HG02610 (cell line): Measurements from ENCODE around the gene SVOPL.
"Not testable (repeated sequence)": the region's sequence is repeated elsewhere in the genome, so short reads cannot be mapped to it uniquely, and the experiment has no call there.

Experiments used
- ATAC-seq: cut with Tn5 transposase; IDR thresholded peaks from one replicate; pipeline ENCODE4 v1.9.1; 2021; ENCODE audit warnings: mild to moderate bottlenecking, moderate library complexity; ENCODE audit not compliant: unreplicated experiment

SVOPL gene, protein sequence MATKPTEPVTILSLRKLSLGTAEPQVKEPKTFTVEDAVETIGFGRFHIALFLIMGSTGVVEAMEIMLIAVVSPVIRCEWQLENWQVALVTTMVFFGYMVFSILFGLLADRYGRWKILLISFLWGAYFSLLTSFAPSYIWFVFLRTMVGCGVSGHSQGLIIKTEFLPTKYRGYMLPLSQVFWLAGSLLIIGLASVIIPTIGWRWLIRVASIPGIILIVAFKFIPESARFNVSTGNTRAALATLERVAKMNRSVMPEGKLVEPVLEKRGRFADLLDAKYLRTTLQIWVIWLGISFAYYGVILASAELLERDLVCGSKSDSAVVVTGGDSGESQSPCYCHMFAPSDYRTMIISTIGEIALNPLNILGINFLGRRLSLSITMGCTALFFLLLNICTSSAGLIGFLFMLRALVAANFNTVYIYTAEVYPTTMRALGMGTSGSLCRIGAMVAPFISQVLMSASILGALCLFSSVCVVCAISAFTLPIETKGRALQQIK

DNA sequence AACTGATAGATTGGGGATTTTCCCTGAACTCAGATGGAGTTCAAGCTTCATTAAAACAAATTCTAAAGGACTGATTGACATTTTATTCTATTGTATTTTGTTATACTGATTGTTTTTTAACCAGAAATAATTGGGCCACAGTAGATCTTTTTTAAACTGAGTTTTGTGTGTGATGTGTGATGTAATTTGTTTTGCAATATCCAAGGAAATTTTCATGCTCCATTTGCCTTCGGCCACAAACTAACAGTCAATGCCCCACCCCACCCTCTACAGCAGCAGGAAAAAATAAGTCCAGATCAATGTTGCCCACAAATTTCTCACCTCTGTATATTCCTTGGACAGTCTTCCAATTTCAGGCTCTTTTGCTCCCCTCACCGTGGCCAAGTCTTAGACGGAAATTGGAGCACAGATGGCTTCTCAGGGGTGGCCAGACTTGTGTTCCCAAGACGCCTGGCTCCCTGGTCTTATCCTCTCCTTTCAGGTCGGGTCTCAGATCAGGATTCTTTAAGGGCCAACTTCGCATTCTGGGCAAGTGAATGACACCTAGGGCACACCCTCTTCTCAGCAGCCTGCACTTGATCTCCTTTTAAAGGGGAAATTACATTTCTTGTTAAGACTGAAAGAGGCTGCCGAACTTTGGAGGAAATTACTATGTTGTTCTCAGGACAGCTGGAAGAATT, at the start of gene SVOPL:
Gene SVOPL, minus strand, starts transcription at position 506 of the 680 bp plus-strand sequence. CDS start 22,317 bp downstream, outside the sequence.
- no peak for ATAC-seq

DNA sequence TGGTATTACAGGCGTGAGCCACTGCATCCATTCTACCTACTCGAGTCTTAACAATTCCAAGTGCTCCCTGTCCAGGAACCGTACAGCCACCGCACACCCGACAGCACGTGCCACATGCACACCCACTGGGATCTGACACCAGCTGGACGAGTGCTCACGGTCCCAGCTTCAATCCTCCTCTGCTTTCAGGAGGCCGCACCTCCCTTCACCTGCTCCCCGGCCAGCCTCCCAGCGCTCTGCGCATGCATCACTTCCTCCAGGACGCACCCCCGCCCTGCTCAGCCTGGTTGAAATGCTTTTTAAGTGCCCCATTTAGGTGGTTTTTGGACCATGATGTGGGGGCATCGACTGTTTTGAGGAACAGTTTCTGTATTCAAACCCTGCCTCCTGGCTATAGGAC, 49.3 kb upstream of the SVOPL start:
- ATAC-seq: no peak

DNA sequence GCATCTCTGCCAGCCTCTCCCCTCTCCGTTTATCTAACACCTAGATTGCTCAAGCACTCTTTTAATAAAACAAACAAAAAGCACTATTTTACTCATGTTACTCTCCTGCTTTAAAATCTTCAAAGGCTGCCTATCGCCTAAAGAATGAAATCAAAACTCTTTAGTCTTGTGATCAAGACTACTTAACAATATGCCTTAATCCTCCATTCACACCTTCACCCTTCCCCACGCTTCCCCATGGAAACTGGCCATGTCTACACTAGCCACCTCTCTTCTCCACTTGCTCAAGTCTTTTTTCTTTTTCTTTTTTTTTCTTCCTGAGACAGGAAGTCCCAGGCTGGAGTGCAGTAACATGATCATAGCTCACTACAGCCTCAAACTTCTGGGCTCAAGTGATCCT, 48.8 kb upstream of the SVOPL start:
- no peak for ATAC-seq

DNA sequence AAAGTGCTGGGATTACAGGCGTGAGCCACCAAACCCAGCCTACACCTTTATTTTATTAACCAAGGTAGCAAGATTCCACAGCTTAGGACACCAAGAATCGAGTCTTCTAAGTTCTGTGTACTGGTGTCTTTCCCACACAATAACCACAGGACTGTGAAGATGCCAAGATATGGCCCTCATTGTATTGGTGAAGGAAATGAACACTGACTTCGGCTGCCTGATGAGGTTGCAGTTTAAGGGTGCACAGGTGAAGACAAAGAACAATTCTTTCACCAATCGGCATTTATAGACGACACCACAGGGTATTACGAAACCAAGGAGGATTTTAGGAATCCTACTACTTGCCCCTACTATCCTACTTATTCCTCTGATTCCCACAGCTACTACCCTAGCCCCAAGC, 47.5 kb upstream of the SVOPL start:
- no peak for ATAC-seq

DNA sequence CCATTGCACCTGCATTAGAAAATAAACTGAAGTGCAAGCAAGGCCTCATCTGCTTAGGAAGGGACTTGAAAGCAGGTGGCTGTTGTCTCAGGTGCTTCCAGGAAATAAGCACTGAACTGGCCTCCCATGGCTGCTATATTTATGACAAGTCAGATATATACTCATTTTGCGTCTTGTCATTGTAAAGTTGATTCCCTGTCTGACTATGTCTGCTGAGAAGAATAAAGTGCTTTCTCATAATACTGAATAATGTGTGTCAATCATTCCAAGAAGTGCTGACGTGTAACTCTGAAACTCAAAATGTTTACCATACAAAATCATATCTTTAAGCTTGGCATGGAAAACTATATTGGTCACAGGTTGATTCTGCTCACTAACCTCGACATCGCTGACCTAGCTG, 44.9 kb upstream of the SVOPL start:
- ATAC-seq: no peak

DNA sequence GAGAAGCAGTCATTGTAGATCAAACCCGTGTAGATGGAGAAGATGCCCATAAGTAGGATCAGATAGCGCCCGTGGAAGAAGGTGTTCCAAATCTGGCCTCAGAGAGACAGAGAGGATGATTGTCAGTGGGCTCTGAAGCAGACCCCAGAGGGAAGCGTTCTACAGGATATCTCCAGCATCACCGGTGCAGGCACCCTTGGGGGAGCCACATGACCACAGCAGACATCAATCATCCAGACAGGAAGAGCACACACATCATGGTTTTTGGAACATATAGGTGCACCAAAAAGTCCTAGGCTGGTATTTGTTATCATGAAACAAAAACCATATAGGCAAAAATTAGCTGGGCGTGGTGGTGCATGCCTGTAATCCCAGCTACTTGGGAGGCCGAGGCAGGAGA, 44.0 kb upstream of the SVOPL start:
- ATAC-seq: no peak

DNA sequence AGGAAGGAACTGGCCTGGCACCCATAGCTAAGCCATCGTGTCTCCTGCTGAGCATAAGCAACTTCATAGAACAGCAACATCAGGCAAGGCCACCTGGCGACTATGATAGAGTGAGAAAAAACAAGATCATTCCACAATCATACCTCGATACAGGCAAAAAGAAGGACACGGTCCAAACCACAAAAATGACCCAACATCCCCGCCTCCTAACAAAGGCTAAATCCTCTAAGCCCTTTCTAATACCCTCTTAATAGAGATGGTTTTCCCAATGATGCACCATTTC, 40.2 kb upstream of the SVOPL start:
- ATAC-seq: no peak

DNA sequence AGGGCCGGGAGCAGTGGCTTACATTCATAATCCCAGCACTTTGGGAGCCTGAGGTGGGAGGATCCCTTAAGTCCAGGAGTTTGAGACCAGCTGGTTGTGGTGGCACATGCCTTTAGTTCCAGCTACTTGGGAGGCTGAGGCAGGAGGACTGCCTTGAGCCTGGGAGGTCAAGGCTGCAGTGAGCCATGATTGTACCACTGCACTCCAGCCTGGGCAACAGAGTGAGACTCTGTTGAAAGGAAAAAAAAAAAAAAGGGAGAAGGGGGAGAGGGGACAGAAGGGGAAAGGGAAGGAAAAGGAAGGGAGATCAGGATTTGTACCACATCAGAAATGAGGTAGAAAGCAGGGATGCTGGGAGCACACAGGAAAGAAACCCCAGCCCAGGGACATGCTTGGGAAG, 38.7 kb upstream of the SVOPL start:
- no peak for ATAC-seq

DNA sequence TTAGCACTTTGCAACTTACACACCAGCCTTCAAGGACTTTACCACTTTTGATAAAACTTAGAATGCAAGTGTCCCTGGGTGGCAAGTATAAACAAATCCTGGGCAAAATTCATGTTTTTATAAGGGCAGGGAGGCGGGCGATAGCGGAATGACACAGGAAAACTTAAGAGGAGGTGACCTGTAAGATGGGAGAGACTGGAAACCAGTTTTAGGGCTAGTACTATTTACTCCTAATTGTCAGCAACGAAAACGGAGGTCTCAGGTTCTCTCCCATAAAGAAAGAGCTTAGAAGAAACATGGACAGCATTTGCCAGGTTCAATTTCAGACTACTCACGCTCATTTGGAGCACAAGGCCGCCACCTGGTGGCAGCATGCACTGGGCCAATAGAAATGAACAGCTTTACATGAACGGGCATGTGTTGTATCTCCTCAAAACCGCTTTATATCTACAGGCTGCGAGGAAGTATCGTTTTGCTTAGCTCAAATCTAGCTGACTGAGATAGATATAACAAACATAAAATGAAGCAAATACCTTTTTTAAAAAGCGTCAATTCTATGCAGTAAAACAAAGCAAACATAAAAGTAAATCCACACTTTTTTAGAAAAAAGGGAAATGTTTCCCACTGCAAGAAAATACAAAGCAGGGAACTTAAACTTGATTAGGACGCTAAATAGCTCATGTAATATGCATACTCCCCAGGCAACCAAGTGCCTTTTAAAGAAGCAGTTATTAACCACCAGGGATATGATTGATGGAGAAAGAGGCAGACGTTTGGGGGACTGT, 37.6 kb upstream of the SVOPL start:
- peak; percentile 92 for ATAC-seq

DNA sequence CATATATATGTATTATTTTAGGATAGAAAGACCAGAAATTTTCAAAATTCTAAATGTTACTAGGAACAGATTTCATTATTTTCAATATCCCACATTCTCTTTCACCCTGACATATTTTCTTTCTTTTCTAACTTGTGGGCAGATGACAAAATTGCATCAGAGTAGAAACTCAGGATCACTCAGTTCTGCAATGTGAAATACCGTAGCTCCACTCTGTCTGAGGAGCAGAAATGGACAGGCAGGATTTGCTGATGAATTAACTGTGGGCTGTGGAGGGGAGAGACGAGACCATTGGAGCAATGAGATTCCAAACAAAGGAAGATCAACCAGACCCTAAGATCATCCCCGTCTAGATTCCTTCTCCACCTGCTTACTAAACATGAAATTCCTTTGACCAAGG, 37.0 kb upstream of the SVOPL start:
- no peak for ATAC-seq

DNA sequence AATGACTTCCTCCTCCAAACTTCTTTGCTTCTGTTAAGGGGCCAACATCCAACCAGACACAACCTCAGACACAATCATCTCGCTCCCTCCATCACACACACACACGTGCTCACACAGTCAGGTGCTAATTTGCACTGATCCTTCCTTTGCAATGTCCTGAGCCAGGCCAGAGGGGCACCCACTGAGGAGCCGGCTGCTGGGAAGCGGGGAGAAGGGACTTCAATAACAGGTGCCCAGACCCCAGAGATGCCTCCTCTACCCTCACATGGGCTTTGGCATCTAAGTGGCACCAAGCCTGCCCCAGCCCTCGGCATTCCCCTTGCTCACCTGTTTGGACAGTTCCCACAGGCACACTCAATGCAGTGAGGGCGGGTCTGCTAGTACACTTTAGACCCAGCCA, 34.2 kb upstream of the SVOPL start:
- ATAC-seq: no peak

DNA sequence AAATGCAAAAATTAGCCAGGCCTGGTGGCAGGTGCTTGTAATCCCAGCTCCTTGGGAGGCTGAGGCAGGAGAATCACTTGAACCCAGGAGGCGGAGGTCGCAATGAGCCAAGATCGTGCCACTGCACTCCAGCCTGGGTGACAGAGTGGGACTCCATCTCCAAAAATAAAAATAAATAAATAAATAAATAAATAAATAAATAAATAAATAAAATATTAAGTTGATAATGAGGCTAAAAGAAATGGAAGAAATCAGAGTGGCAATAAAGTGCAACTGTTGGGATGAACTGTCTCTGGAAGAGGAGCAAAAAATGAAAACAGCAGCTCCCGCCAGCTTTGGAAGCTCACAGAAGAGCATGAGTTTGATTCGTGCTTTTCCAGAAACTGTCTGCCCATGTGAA, 30.6 kb upstream of the SVOPL start:
- ATAC-seq: not testable (repeated sequence)

DNA sequence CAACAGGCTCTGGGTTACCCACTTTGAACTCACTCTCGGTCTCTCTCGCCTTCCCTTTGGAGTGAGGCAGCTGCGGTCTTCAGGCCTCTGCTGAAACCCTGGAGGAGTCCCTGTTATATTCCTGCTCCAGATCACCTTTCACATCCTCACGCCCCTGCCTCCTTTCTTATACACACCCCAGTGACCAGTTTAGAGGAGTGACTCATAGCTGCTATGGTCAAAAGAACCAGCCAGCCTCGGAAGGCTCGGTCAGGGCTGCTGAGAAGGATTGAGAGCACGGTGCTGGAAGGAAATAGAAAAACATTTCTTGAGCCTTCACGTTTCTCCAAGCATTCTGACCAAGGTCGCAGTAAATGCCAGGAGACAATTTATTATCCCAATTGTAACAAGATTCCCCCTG, 28.3 kb upstream of the SVOPL start:
- ATAC-seq: no peak

DNA sequence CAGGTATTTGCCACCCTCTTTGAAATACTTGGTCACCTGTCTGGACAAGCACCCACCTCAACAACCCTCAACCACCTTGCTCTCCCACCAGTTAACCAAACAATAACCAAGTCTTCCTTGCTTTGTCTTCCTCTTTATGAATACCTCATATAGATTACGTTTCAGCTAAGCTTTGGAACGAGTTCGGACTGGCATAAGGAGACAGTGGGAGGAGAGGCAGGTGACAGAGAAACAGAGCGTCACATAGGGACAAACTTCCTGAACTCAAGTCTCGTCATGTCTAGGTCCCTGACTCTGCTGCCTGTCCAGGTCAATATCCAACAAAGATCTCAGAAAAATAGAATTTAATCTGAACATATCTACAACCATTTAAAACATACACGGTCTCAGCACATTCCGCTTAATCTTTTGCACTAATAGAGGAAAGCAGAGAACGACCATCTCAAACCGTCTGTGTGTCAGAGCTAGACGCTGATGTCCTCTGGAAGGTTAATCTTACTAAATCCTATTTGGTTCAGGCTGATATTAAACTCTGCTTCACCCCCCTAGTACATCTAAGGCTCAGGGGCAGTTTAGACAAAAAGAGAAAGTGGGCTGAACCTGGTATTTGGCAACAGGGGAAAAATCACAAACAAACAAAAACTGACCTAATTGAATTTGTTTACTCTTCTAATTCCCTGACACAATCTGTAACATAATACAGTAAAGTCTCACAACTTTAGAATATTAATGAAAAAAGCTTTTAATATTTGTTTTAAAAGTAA, 26.4 kb upstream of the SVOPL start:
- ATAC-seq: no peak

DNA sequence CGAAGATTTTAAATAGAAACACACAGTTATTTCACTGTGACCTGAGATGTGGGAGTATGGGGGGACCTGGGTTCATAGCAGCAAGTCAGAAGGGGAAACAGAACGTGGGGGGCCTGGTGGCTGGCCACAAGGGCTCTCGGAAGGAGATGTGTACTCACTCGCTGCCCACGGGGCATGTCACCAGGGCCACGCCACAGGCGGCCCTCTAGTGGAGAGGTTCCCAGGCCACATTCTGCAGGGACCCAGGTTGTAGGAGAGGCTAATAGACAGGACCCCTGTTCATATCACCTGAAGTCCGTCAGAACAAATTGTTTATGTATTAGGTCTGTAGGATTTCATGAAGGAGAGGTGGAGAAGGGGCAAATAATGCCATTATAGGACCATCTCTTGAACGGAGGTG, 25.1 kb upstream of the SVOPL start:
- no peak for ATAC-seq

DNA sequence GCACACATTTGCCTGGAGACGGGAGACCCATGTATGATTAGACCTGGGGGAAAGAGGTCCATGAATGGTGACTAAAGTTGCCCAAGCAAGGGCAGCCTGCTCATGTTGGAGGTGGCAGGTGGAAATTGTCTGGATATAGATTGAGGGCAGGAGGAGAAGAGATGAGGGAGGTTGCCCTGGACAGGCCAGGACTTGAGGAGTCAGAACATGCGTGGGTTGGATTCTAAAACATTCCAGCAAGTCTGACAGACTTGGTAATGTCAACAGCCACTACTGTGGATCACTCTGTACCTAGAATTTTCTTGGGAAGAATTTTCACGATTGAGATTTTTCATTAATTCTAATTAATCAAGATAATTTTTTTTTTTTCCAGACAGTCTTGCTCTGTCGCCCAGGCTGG, 19.1 kb upstream of the SVOPL start:
- ATAC-seq: no peak

DNA sequence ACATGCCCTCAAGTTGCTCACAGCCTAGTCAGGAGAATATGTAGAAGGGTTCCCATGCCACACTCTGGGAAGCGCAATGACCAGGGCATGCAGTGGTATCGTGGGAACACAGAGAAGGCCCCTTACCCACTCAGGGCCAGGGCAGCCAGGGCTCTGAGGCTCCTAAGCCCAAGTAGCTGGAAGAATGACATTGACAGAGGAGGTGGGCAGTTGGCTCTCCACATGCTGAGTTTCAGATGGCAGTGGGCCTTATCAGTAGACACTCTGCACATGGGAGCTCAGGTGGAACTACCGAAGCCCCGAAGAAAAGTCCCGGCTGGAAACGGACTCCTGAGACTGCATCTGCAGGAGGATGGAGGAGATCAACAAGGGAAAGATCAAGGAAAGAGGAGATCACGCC, 15.7 kb upstream of the SVOPL start:
- no peak for ATAC-seq

DNA sequence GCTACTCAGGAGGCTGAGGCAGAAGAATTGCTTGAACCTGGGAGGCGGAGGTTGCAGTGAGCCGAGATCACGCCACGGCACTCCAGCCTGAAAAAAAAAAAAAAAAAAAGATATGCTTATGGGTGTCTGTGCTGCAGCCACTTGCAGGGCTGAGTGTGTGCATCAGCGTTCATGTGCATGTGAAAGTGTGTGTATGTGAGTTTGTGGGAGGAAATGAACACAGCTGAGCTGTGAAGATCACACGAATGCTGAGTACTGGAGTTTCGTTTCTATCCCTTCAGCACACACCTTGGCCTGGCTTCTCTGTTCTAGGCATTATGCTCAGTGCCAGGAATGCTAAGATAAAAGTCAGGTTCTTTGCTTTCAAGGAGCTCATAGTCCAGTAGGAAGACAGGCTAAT, 12.0 kb upstream of the SVOPL start:
- no peak for ATAC-seq

DNA sequence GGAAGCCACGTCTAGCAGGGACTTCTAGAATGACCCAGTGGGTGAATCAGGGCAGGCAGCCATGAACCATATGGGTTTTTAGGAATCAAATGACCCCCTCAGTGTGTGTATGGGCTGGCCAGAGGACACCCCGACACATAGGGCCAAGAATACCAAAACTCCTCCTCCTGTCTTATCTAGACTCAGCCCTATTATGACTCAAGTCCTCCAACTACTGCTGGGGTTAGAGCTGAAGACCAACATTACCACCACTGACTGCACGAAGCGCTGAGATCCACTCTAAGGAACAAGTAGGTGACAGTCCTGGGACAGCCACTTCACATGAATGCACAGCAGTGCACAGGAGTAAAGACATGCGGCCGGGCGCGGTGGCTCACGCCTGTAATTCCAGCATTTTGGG, 11.5 kb upstream of the SVOPL start:
- no peak for ATAC-seq

DNA sequence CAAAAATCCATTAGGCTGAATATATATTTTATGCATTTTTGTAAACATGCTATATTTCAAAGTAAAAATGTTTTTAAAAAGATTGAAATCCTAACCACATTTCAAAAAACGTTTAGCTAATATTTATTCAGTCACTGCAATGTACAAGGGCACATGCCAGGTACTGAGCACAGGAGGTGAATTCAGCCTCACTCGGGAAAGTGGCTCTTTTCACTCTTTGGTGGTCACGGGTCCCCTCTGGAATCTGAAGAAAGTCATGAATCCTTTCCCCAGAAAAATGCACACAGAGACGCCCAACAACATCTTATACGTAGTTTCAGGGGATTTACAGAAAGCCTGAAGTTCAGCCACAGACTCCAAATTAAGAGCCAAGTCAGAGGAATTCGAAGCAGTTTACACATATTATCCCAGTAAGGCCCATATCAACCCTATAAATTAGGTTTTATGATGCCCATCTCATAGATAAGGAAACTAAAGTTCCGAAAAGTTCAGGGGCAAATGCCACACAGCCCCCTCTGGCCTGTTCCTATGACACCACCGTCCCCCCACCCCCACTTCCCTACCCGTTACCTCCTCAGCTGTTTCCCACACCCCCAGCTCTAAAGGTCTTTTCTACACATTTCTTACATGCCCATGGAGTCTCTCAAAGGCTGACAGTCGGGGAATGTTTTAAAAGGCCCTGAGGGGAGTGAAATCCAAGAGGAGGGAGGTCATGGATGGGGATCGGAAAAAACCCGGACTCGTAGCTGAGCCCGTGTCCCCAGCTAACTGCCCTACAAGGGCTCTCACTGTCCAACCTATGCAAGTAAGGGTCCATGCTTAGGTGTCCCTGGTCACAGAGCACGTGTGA, 9.6 kb upstream of the SVOPL start:
- no peak for ATAC-seq
